GM12873 (cell line): ENCODE results near the gene ADGRG7.
A peak's percentile ranks its signal among the peaks of the same experiment; 100 is the strongest.

ENCODE experiments used
- CTCF ChIP-seq: IDR thresholded peaks from 2 replicates; pipeline ENCODE4 v1.5.1; 2012; ENCODE audit warnings: low read depth, mild to moderate bottlenecking, moderate library complexity, low read length, control low read depth; ENCODE audit not compliant: insufficient read depth; ENCODE audit errors: missing control alignments

Gene ADGRG7

GRCh38 chr3:100586832-100587231 lies 22.6 kb upstream of the ADGRG7 start:
- no peak for TF ChIP-seq CTCF

GRCh38 chr3:100588251-100588650 lies 21.1 kb upstream of the ADGRG7 start:
- no peak for TF ChIP-seq CTCF

- TF ChIP-seq CTCF = peak; percentile 84
Measured at GRCh38 chr3:100590114-100590839, 19.1 kb upstream of the ADGRG7 start.

- no peak for TF ChIP-seq CTCF
Measured at GRCh38 chr3:100590840-100591147, 18.6 kb upstream of the ADGRG7 start.

- no peak for TF ChIP-seq CTCF
Measured at GRCh38 chr3:100591411-100591810, 18.0 kb upstream of the ADGRG7 start.

GRCh38 chr3:100600181-100601042 lies 9.0 kb upstream of the ADGRG7 start:
- no peak for TF ChIP-seq CTCF

GRCh38 chr3:100602506-100603444 lies 6.6 kb upstream of the ADGRG7 start:
- TF ChIP-seq CTCF = no peak
